Muscle layer of duodenum (tissue), 2 donors: ENCODE data around the gene SH3RF1.
A peak's percentile ranks its signal among the peaks of the same experiment; 100 is the strongest.

ENCODE experiments used
- H3K27ac ChIP-seq: one replicate; pipeline ENCODE4 v1.7.0; 2013; ENCODE audit warnings: mild to moderate bottlenecking, low read length
- H3K27me3 ChIP-seq: one replicate; pipeline ENCODE4 v1.7.0; 2013; ENCODE audit warnings: low read depth, mild to moderate bottlenecking, control low read depth, low read length
- H3K36me3 ChIP-seq, 2 donors: one replicate each; pipeline ENCODE4 v1.7.0; 2013; ENCODE audit warnings: low read length in 2 of 2, control low read depth in 1 of 2, mild to moderate bottlenecking in 1 of 2; ENCODE audit not compliant: insufficient read depth in 2 of 2, control insufficient read depth in 1 of 2
- H3K4me1 ChIP-seq, 2 donors: one replicate each; pipeline ENCODE4 v1.7.0; 2013; ENCODE audit warnings: low read length in 2 of 2, mild to moderate bottlenecking in 2 of 2, control low read depth in 1 of 2, moderate library complexity in 1 of 2; ENCODE audit not compliant: insufficient read depth in 2 of 2, control insufficient read depth in 1 of 2
- H3K4me3 ChIP-seq, 2 donors: one replicate each; pipeline ENCODE4 v1.7.0; 2013; ENCODE audit warnings: low read length in 2 of 2, low read depth in 1 of 2, mild to moderate bottlenecking in 1 of 2
- H3K9me3 ChIP-seq, 2 donors: one replicate each; pipeline ENCODE4 v1.7.0; 2013; ENCODE audit warnings: low read length in 2 of 2, control low read depth in 1 of 2, mild to moderate bottlenecking in 1 of 2; ENCODE audit not compliant: control insufficient read depth in 1 of 2
- donor health status: healthy.

SH3RF1 gene

DNA sequence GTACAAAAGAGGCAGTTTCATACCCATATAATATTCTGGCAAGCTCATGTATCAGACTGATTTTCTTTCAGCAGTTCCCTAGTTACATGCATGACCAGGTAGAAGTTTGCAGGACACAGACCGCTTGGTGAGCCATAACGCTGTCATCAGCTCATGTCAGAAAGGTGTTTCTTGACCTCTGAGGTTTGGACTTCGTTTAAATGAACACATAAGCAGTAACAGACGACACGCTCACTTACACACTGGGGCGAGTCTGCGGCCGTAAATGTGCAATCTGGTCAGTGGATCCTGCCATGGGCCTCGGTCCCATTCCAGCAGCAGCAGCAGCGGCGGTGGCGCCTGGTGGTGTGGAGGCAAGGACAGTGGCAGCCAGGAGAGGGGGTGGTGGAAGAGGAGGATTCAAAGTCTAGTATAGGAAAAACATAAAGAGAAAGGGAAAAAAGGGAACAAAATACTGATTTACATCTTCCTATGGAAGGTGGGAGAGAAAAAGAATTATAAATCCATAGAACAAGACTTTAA is 148.8 kb downstream of the SH3RF1 start:
- Histone ChIP-seq H3K27me3 (no peaks in the 10 kb centered on the region), H3K4me3 (no peak overlapping the region), H3K4me1 (no peaks in the 10 kb centered on the region), H3K36me3 (peaks cover 19 to 22% of the 10 kb centered on the region in 2 donors), H3K9me3 (no peaks in the 10 kb centered on the region), H3K27ac (no peak overlapping the region)

- Histone ChIP-seq H3K4me1 (no peaks in the 10 kb centered on the region), H3K9me3 (no peaks in the 10 kb centered on the region), H3K4me3 (no peak overlapping the region), H3K27me3 (no peaks in the 10 kb centered on the region), H3K36me3 (peaks cover 32 to 35% of the 10 kb centered on the region in 2 donors), H3K27ac (no peak overlapping the region)
Observed at GRCh38 chr4:169120624-169121023, 150.1 kb downstream of the SH3RF1 start.

GRCh38 chr4:169119536-169119935 is 151.2 kb downstream of the SH3RF1 start:
- H3K36me3 ChIP-seq, result peaks cover 32 to 44% of the 10 kb centered on the region in 2 donors
- no peak overlapping the region for H3K4me3 ChIP-seq
- no peaks in the 10 kb centered on the region for H3K9me3 ChIP-seq

DNA sequence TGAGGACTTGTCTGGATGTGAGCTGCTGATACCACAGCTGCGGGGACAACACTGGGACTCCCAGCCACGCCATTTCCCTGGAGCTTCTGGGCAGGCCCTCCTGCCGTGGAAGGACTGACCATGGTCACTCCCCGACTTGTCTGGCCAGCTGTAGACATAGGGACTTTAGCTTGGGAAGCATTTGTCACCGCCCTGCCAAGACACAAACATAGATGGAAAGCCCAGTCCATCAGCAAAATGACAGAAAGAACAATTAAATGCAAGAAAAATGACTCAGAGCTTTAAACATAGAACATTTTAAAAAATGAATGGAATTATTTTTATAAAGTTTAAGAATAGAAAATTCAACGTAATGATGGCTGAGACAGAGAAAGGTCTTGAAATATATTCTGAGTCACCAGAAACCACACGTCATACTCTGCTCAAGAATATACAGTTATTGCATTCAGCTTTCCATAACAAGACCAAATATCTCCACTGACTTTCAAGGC is 153.1 kb downstream of the SH3RF1 start:
- Histone ChIP-seq H3K9me3 (no peaks in the 10 kb centered on the region), H3K4me1 (no peaks in the 10 kb centered on the region), H3K36me3 (peaks cover 38 to 52% of the 10 kb centered on the region in 2 donors), H3K27me3 (no peaks in the 10 kb centered on the region), H3K27ac (no peak overlapping the region), H3K4me3 (no peak overlapping the region)

More at GRCh38 chr4:169119536-169119935, 151.2 kb downstream of the SH3RF1 start:
- H3K4me1 ChIP-seq, result no peaks in the 10 kb centered on the region
- no peak overlapping the region for H3K27ac ChIP-seq
- H3K27me3 ChIP-seq, result no peaks in the 10 kb centered on the region

DNA sequence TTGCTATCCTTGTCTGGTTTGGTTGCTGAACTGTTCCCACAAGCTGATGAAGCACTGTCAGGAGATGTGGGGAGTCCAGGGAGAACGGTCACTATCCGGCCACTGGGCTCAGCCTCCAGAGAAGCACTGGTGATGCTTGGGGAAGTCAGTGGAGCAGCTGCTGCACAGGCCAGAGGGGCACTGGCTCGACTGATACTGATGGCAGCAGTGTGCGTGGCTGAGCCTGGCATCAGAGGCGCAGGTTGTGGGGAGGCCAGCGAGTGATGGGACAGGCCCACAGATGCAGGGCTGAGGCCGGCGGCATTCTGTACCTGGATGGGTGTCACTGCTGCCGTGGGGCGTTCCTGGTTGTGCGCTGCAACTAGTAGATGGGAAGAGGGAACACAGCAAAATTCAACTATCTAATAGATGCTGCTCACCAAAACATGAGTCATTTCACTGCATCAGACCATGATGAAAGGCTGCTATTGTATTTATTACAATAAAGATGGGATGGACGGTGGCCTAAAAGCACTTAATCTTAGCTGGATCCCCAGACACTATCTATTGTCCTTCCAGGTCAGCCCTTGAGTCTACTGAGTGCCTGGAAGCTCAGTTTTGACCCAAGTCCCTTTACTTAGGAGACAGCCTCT is 154.4 kb downstream of the SH3RF1 start:
- H3K9me3 ChIP-seq, result no peaks in the 10 kb centered on the region
- H3K4me1 ChIP-seq, result no peaks in the 10 kb centered on the region
- H3K27ac ChIP-seq, result peak overlapping the region; percentile 24
- no peak overlapping the region for H3K4me3 ChIP-seq
- peaks cover 34 to 57% of the 10 kb centered on the region in 2 donors for H3K36me3 ChIP-seq
- H3K27me3 ChIP-seq, result no peaks in the 10 kb centered on the region

DNA sequence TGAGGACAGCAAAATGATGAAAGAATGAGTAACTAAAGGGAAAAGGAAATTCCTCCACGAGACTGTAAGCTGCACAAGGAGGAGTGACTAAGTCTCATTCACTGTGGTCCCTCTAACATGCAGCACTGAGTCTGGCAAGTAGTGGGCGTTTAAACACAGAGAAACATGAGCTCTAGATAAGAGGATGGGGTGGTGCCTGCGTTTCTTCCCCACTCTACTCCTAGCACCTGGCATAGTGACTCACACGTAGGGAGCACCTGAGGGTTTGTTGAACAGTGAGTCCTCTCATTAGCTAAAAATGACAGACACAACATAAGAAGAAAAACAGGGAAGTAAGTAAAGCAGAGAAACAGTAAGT is 154.9 kb downstream of the SH3RF1 start:
- Histone ChIP-seq H3K36me3 (peaks cover 29 to 53% of the 10 kb centered on the region in 2 donors), H3K4me1 (no peaks in the 10 kb centered on the region), H3K9me3 (no peaks in the 10 kb centered on the region), H3K4me3 (no peak overlapping the region), H3K27ac (peak overlapping the region; percentile 24), H3K27me3 (no peaks in the 10 kb centered on the region)

- Histone ChIP-seq H3K4me3 (no peak overlapping the region), H3K27me3 (no peaks in the 10 kb centered on the region), H3K4me1 (no peaks in the 10 kb centered on the region), H3K27ac (no peak overlapping the region), H3K9me3 (no peaks in the 10 kb centered on the region), H3K36me3 (peaks cover 29 to 53% of the 10 kb centered on the region in 2 donors)
Observed at GRCh38 chr4:169115144-169115896, 155.4 kb downstream of the SH3RF1 start.

DNA sequence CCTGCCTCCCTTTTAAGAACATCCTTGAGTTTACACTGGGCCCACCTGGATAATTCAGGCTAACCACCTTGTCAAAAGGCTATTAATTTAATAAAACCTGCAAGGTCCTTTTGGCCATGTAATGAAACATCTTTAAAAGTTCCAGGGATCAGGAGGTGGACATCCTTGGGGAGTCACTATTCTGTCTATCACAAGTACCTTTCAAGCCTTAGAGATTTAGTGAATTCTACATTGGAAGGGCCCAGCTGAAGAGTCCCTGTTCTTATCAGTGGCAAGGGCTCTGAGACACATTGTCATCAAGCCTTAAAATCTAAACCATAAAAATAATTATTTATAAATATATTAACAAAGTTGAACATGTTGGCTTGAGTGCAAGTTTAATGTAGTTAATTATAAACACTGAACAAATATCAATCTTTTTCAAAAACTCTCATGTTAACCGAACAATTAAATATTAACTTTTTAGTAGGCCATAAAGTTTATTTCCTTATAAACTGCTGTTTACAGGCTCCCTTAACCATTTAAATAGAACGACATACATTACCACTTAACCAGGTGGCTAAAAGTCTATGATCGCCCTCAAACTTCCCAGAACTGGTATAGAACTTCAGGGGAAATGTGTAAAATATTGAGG is 156.3 kb downstream of the SH3RF1 start:
- Histone ChIP-seq H3K27me3 (no peaks in the 10 kb centered on the region), H3K9me3 (no peaks in the 10 kb centered on the region), H3K4me1 (no peaks in the 10 kb centered on the region), H3K27ac (no peak overlapping the region), H3K36me3 (peaks cover 29 to 54% of the 10 kb centered on the region in 2 donors), H3K4me3 (no peak overlapping the region)

DNA sequence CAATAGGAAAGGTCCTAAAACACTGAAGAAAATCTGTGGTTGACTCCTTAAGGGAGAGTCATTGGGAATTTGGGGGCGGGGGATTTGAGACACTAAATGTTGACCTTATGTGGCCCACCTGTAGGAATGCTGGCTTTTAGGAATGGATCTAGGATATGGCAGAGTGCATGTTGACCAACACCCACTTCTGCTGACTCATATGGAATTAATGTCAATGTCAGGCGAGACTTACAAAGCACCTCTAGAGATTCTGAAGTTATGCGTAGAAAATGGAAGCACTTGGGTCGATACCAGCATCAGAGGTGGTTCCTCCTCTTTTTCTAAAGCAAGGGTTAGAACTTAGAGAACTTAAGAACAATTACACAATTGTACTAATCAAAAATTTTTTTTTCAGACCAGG is 160.1 kb downstream of the SH3RF1 start:
- Histone ChIP-seq H3K9me3 (no peaks in the 10 kb centered on the region), H3K27me3 (no peaks in the 10 kb centered on the region), H3K27ac (no peak overlapping the region), H3K36me3 (peaks cover 14 to 51% of the 10 kb centered on the region in 2 donors), H3K4me1 (no peaks in the 10 kb centered on the region), H3K4me3 (no peak overlapping the region)

DNA sequence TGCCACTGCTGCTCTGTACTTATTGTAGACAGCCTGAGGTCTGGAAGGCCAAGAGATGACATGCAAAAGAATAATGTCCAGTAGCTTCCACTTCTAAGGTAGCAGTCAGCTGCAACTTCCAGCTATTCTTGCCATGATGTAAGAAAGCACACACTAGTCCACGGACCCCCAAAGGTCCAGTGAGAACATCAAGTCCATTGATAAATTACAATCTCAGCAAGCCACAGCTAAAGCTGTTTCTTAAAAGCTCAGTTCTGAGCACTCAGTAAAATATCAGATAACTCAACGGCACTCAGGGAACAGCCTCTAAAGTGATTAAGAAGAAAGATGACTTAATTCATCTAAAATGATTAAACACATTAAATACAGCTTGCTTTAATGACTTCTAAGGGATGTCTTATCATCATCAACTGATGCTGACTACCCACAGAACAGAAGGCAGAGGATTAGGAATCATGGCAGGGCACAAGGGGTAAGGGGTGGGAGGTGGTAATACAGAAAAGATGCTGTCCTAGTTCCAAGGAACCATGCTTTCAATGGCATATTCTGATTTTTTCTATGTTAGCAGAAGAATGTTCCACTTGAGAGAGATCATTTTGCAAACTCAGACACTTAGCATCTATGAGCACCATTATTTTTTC is 161.6 kb downstream of the SH3RF1 start:
- H3K36me3 ChIP-seq, result peaks cover 14 to 42% of the 10 kb centered on the region in 2 donors
- no peaks in the 10 kb centered on the region for H3K27me3 ChIP-seq

GRCh38 chr4:169108303-169108702 is 162.5 kb downstream of the SH3RF1 start:
- no peak overlapping the region for H3K4me3 ChIP-seq
- H3K27ac ChIP-seq, result no peak overlapping the region
- H3K9me3 ChIP-seq, result no peaks in the 10 kb centered on the region
- no peaks in the 10 kb centered on the region for H3K27me3 ChIP-seq
- H3K36me3 ChIP-seq, result peaks cover 8 to 36% of the 10 kb centered on the region in 2 donors
- H3K4me1 ChIP-seq, result peaks cover 0 to 6% of the 10 kb centered on the region in 2 donors

More for the DNA sequence above, 161.6 kb downstream of the SH3RF1 start:
- Histone ChIP-seq H3K9me3 (no peaks in the 10 kb centered on the region), H3K4me3 (no peak overlapping the region), H3K27ac (no peak overlapping the region), H3K4me1 (peaks cover 0 to under 1% of the 10 kb centered on the region in 2 donors)
